Activated gamma-delta T cell (primary cell): ENCODE results near the gene TCHH.
"Not testable (repeated sequence)": the region's sequence is repeated elsewhere in the genome, so short reads cannot be mapped to it uniquely, and the experiment has no call there.

Source experiments
- DNase-seq: peaks from one replicate; lab custom pipeline; 2025; lab: John Stamatoyannopoulos, UW
- total RNA-seq, 2 donors: gene quantifications; one replicate each; lab custom pipeline; 2026; lab: John Stamatoyannopoulos, UW

Gene TCHH, protein sequence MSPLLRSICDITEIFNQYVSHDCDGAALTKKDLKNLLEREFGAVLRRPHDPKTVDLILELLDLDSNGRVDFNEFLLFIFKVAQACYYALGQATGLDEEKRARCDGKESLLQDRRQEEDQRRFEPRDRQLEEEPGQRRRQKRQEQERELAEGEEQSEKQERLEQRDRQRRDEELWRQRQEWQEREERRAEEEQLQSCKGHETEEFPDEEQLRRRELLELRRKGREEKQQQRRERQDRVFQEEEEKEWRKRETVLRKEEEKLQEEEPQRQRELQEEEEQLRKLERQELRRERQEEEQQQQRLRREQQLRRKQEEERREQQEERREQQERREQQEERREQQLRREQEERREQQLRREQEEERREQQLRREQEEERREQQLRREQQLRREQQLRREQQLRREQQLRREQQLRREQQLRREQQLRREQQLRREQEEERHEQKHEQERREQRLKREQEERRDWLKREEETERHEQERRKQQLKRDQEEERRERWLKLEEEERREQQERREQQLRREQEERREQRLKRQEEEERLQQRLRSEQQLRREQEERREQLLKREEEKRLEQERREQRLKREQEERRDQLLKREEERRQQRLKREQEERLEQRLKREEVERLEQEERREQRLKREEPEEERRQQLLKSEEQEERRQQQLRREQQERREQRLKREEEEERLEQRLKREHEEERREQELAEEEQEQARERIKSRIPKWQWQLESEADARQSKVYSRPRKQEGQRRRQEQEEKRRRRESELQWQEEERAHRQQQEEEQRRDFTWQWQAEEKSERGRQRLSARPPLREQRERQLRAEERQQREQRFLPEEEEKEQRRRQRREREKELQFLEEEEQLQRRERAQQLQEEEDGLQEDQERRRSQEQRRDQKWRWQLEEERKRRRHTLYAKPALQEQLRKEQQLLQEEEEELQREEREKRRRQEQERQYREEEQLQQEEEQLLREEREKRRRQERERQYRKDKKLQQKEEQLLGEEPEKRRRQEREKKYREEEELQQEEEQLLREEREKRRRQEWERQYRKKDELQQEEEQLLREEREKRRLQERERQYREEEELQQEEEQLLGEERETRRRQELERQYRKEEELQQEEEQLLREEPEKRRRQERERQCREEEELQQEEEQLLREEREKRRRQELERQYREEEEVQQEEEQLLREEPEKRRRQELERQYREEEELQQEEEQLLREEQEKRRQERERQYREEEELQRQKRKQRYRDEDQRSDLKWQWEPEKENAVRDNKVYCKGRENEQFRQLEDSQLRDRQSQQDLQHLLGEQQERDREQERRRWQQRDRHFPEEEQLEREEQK (N-terminal part only)
- total RNA-seq, result 0 to 0.04 reads per million in 2 donors

DNA sequence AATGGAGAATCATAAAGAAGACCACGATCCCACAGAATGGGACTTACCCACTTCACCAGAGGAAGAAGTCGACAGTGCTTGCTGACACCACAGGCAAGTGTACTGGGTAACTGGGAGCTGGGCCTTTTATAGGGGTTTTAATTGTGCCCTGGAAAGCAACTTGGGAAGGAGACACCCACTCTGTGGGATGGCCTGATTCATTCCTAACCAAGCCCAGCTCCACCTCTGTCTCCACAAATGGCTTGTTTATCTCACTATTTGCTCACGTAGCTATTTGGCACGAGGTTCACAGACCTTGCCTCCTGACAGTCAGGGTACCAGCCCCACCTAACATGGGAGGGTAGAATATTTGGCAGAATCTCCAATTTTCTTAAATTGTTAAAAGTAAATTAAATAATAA lies at the start of gene TCHH:
TCHH (minus strand) TSS at position 101 of the 400 bp plus-strand sequence. CDS start 1,364 bp downstream, outside the sequence.
- DNase-seq, result no peak

DNA sequence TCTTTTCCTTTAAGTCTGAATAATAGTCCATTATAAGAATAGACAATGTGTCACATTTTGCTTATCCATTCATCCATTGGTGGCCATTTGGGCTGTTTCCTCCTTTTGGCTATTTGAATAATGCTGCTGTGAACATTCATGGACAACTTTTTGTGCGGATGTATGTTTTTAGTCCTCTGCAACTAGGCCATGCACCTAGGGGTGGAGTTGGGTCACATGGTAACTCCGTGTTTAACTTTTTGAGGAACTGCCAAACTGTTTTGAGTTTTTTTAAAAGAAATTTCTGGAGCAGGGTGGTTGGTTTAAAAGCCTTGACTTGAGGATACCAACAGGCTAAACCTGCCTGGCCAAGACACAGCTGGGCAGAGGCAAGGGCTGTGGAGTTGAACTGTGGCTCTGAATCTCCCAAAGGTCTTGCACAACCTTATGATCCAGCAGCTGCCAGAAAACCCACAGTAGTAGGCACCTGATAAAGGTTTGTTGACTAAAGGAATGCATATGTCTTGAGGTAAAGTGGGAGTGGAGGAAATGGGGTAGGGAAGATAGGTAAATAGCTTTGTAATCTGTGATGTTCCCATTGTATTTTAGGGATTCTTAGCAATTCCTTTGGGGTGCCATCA lies 49.4 kb upstream of the TCHH start:
- DNase-seq, result no peak

DNA sequence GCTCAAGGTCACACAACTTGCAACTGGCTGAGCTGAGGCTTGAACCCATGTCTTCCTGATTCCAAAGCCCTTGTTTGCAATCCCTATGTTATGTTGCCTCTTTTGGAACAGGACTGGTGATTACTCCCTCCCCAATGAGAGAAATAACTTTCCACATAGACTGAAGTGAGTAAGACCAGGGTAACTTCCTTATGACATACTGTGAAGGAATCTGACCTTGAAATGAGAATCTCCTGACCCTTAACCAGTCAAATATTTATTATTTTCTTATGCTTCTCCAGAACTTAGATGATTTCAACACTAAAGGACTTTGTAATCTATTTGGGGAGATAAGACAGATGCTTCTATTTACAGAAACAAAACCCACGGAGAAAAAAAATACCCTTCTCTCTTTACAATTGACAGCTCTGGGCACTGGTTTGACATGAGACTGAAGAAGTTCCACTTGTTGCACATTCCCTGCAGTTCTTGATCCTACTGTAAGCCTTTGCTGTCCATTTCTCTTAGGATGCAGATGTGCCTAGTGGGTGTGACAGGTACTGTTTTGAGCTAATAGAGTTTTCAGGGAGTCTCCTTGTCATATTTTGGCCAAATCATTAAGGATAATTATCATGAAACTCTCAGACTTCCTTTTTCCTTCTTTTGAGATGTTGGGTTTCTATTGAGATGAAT lies 47.7 kb upstream of the TCHH start:
- no peak for DNase-seq

DNA sequence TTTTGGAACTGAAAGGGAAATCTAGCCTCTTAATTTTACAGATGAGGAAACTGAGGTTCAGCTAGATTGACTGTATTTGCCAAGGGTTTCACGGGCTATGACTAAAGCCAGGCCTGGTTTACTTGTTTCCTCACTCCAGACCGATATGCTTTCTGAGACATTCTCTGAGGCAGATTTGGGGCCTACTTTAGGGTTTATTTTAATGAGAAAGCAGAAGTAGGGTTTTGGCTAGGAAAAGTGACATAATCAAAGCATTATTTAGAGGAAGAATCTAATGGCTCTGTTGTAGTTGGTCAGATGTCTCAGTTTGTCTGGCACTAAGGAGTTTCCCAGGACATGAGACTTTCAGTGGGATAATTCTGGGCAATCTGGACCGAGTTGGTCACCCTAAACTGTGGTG lies 45.3 kb upstream of the TCHH start:
- no peak for DNase-seq

DNA sequence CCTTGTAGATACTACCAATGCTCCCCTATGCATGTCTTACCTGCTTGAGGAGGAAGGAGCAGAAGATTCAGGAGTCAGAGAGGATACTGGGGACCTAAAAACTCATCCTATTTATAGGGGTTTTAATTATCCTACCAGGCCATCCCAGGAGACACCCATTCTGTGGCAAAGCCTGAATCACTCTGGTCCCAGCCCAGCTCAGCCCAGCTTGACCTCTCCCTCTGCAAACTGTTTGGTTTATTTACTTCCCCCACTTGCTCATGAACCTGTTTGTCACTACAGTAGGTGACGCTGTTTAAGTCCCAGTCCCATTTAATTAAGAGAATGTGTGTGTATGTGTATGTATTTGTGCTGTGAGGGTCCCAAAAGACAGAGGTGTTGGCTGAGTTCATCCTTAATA lies 43.9 kb upstream of the TCHH start, which contains the start of gene RPTN:
RPTN (minus strand) TSS at position 85 of the 400 bp plus-strand sequence. CDS start 1,339 bp downstream, outside the sequence.
- DNase-seq, result no peak

DNA sequence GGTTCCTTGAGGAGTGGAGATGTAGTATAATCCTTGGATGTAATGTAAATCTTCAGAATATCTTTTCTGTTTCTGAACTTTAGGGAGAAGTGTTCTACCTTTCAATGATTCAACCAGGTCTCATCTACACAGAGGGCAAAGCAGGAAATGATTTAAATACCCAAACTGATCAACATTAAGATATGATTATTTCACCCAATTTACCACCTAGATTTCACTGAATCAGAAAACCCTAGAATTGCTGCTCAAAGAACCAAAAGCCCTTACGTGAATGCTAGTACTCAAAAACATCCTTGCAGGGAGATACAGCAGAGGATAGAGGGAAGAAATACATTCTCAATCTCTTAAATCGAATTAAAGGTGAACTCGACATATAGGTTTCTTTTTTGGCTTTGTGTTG lies 38.8 kb upstream of the TCHH start:
- no peak for DNase-seq

DNA sequence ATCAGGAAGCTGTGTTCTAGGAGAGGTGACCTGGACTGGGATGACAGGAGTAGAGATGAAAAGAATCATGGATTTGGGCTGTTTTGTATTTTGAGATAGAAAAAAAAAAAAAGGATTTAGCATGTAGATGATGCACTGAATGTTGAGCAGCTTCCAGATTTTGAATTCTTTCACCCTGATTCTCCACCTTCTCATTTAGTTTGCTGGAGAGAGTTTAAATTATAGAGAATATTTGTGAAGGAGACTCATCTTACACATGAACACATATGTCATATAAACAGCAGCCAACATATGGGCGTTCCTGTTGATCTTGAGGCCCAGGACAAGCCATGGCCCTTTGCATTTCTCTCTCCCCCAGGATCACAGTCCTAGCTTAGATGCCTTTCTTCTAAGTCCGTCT lies 36.4 kb upstream of the TCHH start:
- DNase-seq, result no peak

DNA sequence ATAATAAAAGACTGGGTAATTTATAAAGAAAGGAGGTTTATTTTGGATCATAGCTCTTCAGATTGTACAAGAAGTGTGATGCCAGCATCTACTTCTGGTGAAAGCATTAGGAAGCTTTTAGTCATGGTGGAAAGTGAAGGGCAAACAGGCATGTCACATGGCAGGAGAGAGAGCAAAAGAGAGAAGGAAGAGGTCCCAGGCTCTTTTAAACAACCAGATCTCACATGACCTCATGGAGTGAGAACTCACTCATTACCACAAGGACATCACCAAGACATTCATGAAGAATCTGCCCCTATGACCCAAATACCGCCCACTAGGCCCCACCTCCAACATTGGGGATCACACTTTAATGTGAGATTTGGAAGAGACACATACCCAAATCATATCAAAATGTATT lies 33.7 kb upstream of the TCHH start:
- no peak for DNase-seq

DNA sequence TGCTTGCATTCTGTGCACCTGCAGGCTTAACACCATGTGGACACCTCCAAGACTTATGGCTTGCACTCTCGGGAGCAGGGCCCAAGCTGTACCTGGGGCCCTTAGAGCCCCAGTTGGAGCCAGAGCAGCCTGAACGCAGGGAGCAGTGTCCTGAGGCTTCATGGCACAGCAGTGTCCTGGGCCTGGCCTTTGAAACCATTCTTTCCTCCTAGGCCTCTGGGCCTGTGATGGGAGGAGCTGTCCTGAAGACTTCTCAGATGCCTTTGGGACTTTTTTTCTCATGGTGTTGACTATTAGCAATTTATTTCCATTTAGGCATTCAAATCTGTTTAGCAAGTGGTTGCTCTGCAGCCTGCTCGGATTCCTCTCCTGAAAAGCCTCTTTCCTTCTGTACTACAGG lies 32.8 kb upstream of the TCHH start:
- DNase-seq, result no peak

DNA sequence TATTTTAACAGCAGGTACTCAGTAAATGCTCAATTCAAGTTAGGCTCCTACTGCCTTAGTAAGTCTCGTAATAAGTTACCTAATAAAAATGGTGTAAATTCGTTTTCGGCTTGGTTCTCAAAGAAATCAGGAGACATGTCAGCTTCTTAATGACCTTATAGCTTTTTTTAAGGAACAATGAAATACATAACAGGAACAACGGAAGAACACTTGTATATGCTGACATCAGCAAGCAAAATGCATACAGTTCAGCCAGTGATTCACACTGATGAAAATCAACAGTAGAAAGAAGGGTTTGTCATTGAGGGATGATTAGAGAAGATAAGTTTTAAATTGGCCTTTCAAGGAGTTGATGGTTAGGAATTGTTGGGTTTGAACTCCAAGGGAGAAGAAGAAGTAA lies 30.5 kb upstream of the TCHH start:
- DNase-seq, result no peak

DNA sequence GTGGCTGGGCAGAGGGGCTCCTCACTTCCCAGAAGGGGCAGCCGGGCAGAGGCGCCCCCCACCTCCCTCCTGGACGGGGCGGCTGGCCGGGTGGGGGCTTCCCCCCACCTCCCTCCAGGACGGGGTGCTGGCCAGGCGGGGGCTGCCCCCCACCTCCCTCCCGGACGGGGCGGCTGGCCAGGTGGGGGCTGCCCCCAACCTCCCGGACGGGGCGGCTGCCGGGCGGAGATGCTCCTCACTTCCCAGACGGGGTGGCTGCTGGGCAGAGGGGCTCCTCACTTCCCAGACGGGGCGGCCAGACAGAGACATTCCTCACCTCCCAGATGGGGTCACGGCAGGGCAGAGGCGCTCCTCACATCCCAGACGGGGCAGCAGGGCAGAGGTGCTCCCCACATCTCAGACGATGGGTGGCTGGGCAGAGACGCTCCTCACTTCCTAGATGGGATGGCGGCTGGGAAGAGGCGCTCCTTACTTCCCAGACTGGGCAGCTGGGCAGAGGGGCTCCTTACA lies 29.5 kb upstream of the TCHH start:
- DNase-seq, result not testable (repeated sequence)

DNA sequence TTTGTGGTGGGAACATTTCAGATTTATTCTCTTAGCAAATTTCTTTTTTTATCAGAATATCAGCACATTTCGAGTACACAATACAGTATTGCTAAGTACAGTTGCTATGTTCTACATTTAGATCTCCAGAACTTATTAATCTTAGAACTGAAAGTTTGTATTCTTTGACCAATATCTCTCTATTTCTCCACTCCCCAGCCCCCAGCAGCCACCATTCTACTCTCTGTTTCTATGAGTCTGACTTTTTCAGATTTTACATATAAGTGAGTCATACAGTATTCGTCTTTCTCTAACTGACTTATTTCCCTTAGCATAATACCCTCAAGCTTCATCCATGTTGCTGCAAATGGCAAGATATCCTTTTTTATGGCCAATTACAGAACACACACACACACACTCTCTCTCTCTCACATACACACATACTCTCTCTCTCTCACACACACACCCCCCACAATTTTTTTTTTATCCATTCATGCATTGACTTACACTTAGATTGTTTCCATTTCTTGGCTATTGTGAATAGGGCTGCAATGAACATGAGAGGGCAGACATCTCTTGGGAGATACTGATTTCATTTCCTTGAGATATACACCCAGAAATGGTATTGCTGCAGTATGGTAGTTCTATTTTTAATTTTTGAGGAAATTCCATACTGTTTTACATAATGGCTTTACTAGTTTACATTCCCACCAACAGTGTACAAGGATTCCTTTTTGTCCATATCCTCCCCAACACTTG lies 28.1 kb upstream of the TCHH start:
- DNase-seq, result no peak

DNA sequence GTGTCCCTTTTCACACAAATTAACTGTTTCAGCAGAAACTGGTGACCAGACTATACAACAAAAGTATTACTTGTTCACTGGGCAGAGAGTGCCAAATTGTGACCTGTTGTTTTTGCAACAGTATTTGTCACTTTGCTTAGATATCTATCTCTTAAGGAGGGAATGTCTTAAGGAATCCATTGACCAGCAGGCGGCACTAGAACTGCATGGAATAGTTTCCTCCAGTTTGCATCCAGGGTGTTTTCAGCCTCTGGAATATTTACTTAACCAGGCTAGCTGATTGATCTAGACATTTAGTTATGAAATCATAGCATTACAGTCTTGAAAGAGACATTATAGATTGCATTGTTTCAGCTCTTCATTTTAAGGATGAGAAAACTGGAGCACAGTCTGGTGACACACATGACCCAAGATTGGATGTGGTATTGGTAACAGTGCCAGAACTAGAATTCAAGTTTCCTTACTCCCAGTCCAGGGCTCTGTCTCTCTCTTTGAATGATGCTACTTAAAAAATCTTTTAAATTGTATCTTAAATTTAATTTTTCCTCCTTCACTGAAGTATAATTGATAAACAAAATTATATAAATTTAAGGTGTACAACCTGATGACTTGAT lies 26.8 kb upstream of the TCHH start:
- no peak for DNase-seq

DNA sequence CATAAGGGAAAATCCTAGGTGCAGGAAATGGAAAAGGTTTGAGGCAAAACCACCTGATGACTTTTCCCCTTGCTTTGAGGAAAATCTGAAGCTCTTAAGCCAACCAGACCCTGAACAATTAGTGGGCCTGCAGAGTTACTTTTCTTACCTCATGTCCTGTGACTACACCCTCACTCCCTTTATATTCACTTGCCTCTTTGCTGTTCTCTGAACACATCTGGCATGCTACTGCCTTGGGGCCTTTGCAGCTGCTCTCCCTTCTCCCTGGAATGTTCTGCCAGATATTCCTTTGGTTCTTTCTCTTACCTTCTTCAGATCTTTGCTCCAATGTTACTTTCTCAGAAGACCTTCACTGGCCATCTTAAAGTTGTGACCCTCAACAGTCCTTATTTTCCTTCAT lies 22.0 kb upstream of the TCHH start:
- DNase-seq, result no peak

DNA sequence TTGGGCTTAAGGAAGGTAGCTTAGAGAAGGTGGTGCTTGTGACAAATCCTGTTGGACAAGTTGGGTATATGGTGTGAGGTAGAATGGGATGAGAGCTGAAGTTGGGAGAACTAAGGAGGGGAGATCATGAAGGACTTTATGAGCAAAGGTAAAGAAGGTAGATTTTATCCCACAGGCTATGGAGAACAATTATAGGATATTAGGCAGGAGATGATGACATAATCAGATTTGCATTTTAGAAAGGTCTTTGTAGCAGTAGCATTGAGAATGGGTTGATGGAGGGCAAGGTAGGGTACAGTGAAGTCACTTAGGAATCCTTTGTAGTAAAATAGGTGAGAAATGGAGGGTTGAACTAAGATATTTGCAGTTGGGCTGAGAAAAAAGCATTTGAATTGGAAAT lies 14.9 kb upstream of the TCHH start:
- DNase-seq, result no peak

DNA sequence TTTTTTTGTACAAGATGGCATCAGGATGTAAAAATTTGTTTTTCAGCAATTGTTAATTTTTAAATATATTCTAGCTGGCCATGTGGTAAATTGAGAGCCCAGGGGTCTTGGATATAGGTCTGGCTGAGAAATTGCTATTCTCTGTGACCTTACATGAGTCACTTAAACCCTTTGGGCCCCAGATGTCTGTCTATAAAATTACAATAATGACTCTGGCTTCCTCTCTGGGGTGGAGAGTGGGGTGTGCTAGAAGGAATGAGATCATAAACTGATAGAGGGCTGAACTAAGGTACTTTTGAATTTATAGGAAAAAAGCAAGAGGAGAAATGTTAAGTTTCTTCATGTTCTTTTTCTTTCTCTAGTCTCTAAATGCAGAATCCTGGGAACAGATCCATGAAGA lies 12.4 kb upstream of the TCHH start:
- no peak for DNase-seq

DNA sequence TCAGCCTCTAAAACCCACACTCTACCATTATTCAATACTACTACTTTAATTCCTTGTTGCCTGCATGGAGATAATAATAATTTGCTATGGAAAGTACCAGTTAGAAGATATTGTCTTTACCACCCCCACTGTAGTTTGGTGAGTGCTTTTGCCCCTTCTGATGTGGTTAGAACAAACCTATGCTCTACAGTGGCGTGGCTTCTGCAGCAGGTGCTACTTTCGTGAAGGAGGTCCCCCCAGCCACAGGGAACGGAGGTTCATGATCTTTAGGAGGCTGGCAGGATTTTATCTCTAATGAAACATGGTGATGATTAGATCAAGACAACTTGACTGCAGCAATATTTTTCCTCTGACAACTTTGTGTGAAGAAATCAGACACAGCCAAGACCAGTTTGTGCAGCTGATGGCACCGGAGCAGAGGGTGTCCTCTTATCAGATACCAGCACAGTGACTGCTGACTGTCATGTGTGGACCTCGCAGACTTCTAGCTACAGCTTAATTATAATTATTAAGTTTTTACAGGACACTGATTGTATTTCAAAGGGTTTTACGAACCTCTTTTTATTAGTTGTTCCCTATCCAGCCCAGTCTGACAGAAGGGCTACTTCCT lies 10.7 kb upstream of the TCHH start:
- no peak for DNase-seq

DNA sequence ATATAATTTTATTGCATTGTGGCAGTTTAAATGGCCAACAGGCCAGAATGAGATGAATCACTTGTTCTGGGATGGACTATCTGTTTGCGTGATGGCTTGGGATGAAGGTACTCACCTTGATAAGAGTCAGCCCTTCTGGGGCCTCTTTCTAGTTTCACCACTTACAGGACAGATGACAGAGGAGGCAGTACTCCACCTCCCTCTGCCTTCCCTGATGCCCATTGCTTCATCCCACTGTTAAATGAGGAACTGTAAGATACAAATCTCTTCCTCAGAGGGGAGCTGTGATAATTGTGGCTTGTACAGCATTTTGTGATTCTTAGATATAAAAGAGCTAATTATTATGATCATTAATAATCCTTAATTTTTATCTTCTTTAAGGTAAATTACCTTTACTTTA lies 3.7 kb upstream of the TCHH start:
- no peak for DNase-seq

DNA sequence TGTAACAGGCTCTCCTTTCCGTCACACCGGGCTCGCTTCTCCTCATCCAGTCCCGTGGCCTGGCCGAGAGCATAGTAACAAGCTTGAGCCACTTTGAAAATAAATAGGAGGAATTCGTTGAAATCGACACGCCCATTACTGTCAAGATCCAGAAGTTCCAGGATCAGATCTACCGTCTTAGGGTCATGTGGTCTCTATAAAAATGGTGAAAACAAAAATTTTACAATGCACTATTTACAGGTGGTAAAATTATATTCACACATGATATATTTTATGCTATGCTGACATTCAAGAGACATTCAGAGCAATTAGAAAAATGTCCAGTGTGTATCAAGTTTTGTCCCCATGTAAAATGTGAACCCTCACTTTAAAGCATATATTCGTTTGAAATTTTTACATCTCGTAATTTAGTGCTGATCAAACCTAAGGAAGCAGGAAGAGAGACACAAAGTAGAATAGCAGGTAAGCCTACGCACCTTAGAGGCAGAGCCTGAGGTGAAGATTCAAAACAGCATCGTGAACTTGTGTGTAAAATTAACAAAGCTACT lies 2.3 kb downstream of the TCHH start:
- DNase-seq, result no peak
